NCI-H2029 treated with DMSO at 0.1 percent for 48 hours (cell line): Measurements from ENCODE around the gene DGCR2.
"Not testable (repeated sequence)": the region's sequence is repeated elsewhere in the genome, so short reads cannot be mapped to it uniquely, and the experiment has no call there.

Experiments
- DNase-seq: peaks from one replicate; lab custom pipeline; 2025; lab: John Stamatoyannopoulos, UW

DGCR2 gene

GRCh38 chr22:19060356-19061009 is 61.7 kb downstream of the DGCR2 start:
- no peak for DNase-seq

- no peak for DNase-seq
Measured at GRCh38 chr22:19059481-19060278, 62.5 kb downstream of the DGCR2 start.

- DNase-seq = no peak
Measured at GRCh38 chr22:19058713-19059451, 63.3 kb downstream of the DGCR2 start.

GRCh38 chr22:19057999-19058491 is 64.2 kb downstream of the DGCR2 start:
- DNase-seq = no peak

- DNase-seq = no peak
Measured at GRCh38 chr22:19057539-19057938, 64.7 kb downstream of the DGCR2 start.

GRCh38 chr22:19056951-19057401 is 65.2 kb downstream of the DGCR2 start:
- no peak for DNase-seq

- DNase-seq = no peak
Measured at GRCh38 chr22:19055801-19056200, 66.4 kb downstream of the DGCR2 start.

GRCh38 chr22:19052941-19053541 is 69.2 kb downstream of the DGCR2 start:
- DNase-seq = no peak

GRCh38 chr22:19051381-19052072 is 70.7 kb downstream of the DGCR2 start:
- no peak for DNase-seq

GRCh38 chr22:19050847-19051246 is 71.4 kb downstream of the DGCR2 start:
- DNase-seq = not testable (repeated sequence)

GRCh38 chr22:19050117-19050516 is 72.1 kb downstream of the DGCR2 start:
- no peak for DNase-seq

GRCh38 chr22:19048531-19048930 is 73.7 kb downstream of the DGCR2 start:
- no peak for DNase-seq

GRCh38 chr22:19047993-19048392 is 74.2 kb downstream of the DGCR2 start:
- DNase-seq = no peak

- DNase-seq = no peak
Measured at GRCh38 chr22:19046719-19047609, 75.2 kb downstream of the DGCR2 start.

GRCh38 chr22:19046287-19046686 is 75.9 kb downstream of the DGCR2 start:
- DNase-seq = no peak

GRCh38 chr22:19045094-19045493 is 77.1 kb downstream of the DGCR2 start:
- no peak for DNase-seq

GRCh38 chr22:19044381-19044780 is 77.8 kb downstream of the DGCR2 start:
- DNase-seq = no peak

GRCh38 chr22:19043121-19044085 is 78.8 kb downstream of the DGCR2 start:
- DNase-seq = no peak
